A673 (cell line): ENCODE results near the gene RPS6KA5. TPM values are rescaled to one million over a fixed set of nuclear protein-coding genes. Genes with fewer than 3 reads are reported as not detected.

Experiments
- BruUV-seq: library from RNA; stranded (reverse); fragments of 400-500 nt; replicated peaks from 2 replicates; lab custom pipeline; 2021; lab: Mats Ljungman, UMichigan
- CTCF ChIA-PET: fragments of 300-600 bp; sonication (Branson Sonifier 250); formaldehyde crosslinking; loops from one replicate; lab custom pipeline; 2022; ENCODE audit warnings: antibody characterized with exemption; lab: Charles Lee
- POLR2A ChIA-PET: fragments of 300-600 bp; sonication (Branson Sonifier 250); formaldehyde crosslinking; loops from one replicate; lab custom pipeline; 2022; ENCODE audit warnings: antibody characterized with exemption; ENCODE audit not compliant: low non-redundant PET; lab: Charles Lee
- DNase-seq: peaks from one replicate; pipeline ENCODE4 v3.0.0-alpha.2; 2015; ENCODE audit warnings: low spot score
- H3K27ac ChIP-seq: fragments of 200-600 bp; sonication (generic); 2 replicates; pipeline ENCODE4 v1.5.1; 2016; ENCODE audit warnings: mixed run types, low read depth, mild to moderate bottlenecking, mixed read lengths, antibody characterized with exemption, low read length; ENCODE audit not compliant: poor library complexity, severe bottlenecking
- H3K27me3 ChIP-seq: fragments of 200-600 bp; sonication (generic); replicated peaks from 2 replicates; pipeline ENCODE4 v1.6.1; 2017; ENCODE audit warnings: mixed run types, low read depth, mild to moderate bottlenecking, mixed read lengths, antibody characterized with exemption, low read length; ENCODE audit not compliant: insufficient read depth, poor library complexity
- H3K36me3 ChIP-seq: fragments of 200-600 bp; sonication (generic); 2 replicates; pipeline ENCODE4 v1.6.1; 2016; ENCODE audit warnings: mixed run types, mild to moderate bottlenecking, mixed read lengths, antibody characterized with exemption, low read length; ENCODE audit not compliant: insufficient read depth, poor library complexity, severe bottlenecking
- H3K4me1 ChIP-seq: fragments of 200-600 bp; sonication (generic); 2 replicates; pipeline ENCODE4 v1.6.1; 2017; ENCODE audit warnings: mixed run types, mild to moderate bottlenecking, mixed read lengths, antibody characterized with exemption, low read length; ENCODE audit not compliant: insufficient read depth, poor library complexity, severe bottlenecking
- H3K4me3 ChIP-seq: fragments of 200-600 bp; sonication (generic); 2 replicates; pipeline ENCODE4 v1.5.1; 2016; ENCODE audit warnings: low read depth, mixed run types, mild to moderate bottlenecking, mixed read lengths, low read length; ENCODE audit not compliant: poor library complexity, severe bottlenecking
- H3K9me3 ChIP-seq: fragments of 200-600 bp; sonication (generic); 2 replicates; pipeline ENCODE4 v1.6.1; 2016; ENCODE audit warnings: mixed run types, low read depth, mild to moderate bottlenecking, mixed read lengths, antibody characterized with exemption, low read length; ENCODE audit not compliant: poor library complexity, severe bottlenecking
- EZH2 ChIP-seq: fragments of 200-600 bp; sonication (generic); IDR thresholded peaks from 2 replicates; pipeline ENCODE4 v1.6.1; 2017; ENCODE audit warnings: borderline replicate concordance, low read depth, mild to moderate bottlenecking, mixed read lengths, antibody characterized with exemption, low read length; ENCODE audit not compliant: poor library complexity, severe bottlenecking
- intact Hi-C: fragments of 100-400 bp; cut with micrococcal nuclease; formaldehyde crosslinking; loops from one replicate; pipeline ENCODE4 v1.10.0; 2022; ENCODE audit not compliant: unreplicated experiment
- total RNA-seq: library from RNA; stranded (reverse); gene quantifications from 2 replicates; pipeline ENCODE4 v1.2.3, GENCODE V29; 2021
- TF ChIP-seq, protein P1 (sequence below): fragments of 300-800, 200-600 bp; sonication (generic); conservative IDR thresholded peaks from 2 replicates; pipeline ENCODE4 v1.5.1; 2017; ENCODE audit warnings: low read depth, mild to moderate bottlenecking, antibody characterized with exemption, low read length, moderate library complexity, mixed read lengths

The RPS6KA5 gene
- total RNA-seq, 1 experiment from 2014 or later = 7.6 TPM

DNA sequence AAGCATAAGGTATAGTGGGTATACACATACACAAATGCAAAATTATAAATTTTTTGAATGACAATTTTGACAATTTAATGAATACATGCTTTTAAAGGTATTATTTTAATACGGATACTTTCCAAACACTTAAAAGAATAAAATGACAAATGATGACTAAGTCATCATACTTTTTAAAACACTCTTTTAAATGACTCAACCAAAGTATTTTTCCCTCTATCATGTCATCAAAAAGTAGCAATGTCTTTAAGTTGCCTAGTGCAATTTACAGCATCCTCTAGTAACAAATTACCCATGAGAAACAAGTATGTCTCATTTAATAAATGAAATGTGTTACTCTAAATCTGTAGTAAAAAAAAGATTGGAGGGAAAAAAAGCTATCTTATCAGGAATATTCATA is 73.3 kb downstream of the RPS6KA5 start:
- no peak overlapping the region for H3K27ac ChIP-seq
- ChIA-PET CTCF (no interaction called here), POLR2A (interaction anchor here (0.6 kb wide), 1 partner anchor 372 kb away, joined by 3 read pairs; no protein-coding TSS in a partner anchor)
- intact Hi-C loops = no loop called here
- no peak overlapping the region for H3K4me3 ChIP-seq
- H3K4me1 ChIP-seq = no peaks in the 10 kb centered on the region
- TF ChIP-seq, protein P1, sequence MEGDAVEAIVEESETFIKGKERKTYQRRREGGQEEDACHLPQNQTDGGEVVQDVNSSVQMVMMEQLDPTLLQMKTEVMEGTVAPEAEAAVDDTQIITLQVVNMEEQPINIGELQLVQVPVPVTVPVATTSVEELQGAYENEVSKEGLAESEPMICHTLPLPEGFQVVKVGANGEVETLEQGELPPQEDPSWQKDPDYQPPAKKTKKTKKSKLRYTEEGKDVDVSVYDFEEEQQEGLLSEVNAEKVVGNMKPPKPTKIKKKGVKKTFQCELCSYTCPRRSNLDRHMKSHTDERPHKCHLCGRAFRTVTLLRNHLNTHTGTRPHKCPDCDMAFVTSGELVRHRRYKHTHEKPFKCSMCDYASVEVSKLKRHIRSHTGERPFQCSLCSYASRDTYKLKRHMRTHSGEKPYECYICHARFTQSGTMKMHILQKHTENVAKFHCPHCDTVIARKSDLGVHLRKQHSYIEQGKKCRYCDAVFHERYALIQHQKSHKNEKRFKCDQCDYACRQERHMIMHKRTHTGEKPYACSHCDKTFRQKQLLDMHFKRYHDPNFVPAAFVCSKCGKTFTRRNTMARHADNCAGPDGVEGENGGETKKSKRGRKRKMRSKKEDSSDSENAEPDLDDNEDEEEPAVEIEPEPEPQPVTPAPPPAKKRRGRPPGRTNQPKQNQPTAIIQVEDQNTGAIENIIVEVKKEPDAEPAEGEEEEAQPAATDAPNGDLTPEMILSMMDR = no peak
- no peak for TF ChIP-seq EZH2
- no peak for DNase-seq
- no peaks in the 10 kb centered on the region for H3K36me3 ChIP-seq
- no peaks in the 10 kb centered on the region for H3K27me3 ChIP-seq
- no TSS peak for BruUV-seq
- no peaks in the 10 kb centered on the region for H3K9me3 ChIP-seq

DNA sequence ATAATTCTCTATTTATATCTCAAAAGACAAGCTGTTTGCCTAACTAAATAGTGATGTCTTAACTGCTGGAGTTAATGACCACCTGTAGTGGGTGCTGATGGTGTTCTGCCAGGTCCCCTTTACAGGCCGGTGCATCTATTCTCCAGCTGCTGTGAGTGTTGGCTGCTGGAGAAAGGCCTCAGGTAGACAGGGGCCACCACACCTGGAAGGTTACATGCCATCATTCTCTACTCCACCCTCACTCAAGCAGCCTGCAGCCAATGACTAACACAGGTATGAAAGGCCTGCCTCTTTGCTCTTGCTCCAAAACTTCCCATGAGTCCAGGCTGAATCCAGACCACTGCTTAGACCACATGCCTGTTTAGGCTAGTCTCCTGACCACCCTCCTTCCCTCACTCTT is 73.9 kb downstream of the RPS6KA5 start:
- Histone ChIP-seq H3K4me3 (no peak overlapping the region), H3K27ac (no peak overlapping the region), H3K27me3 (no peaks in the 10 kb centered on the region), H3K36me3 (no peaks in the 10 kb centered on the region), H3K4me1 (no peaks in the 10 kb centered on the region), H3K9me3 (no peaks in the 10 kb centered on the region)
- CTCF ChIA-PET = no interaction called here
- no peak for DNase-seq
- POLR2A ChIA-PET = no interaction called here
- TF ChIP-seq, protein P1 = no peak
- TF ChIP-seq EZH2 = no peak
- BruUV-seq = no TSS peak
- intact Hi-C loops = no loop called here

- TF ChIP-seq, protein P1 = no peak
- TF ChIP-seq EZH2 = no peak
- intact Hi-C loops = no loop called here
- no TSS peak for BruUV-seq
These were observed 74.7 kb downstream of the RPS6KA5 start for GRCh38 chr14:90985601-90986242.

More at GRCh38 chr14:90985601-90986242, 74.7 kb downstream of the RPS6KA5 start:
- Histone ChIP-seq H3K27me3 (no peaks in the 10 kb centered on the region), H3K4me1 (no peaks in the 10 kb centered on the region), H3K9me3 (no peaks in the 10 kb centered on the region), H3K36me3 (no peaks in the 10 kb centered on the region), H3K4me3 (no peak overlapping the region), H3K27ac (no peak overlapping the region)
- CTCF ChIA-PET = no interaction called here
- no peak for DNase-seq
- POLR2A ChIA-PET = interaction anchor here (0.6 kb wide), 1 partner anchor 486 kb away, joined by 3 read pairs; no protein-coding TSS in a partner anchor
